Measurements from ENCODE around the gene POTEC. TPM values are rescaled to one million over a fixed set of nuclear protein-coding genes. Genes with fewer than 3 reads are reported as not detected.

Gene POTEC
- not detected in 2 replicates for total RNA-seq

DNA sequence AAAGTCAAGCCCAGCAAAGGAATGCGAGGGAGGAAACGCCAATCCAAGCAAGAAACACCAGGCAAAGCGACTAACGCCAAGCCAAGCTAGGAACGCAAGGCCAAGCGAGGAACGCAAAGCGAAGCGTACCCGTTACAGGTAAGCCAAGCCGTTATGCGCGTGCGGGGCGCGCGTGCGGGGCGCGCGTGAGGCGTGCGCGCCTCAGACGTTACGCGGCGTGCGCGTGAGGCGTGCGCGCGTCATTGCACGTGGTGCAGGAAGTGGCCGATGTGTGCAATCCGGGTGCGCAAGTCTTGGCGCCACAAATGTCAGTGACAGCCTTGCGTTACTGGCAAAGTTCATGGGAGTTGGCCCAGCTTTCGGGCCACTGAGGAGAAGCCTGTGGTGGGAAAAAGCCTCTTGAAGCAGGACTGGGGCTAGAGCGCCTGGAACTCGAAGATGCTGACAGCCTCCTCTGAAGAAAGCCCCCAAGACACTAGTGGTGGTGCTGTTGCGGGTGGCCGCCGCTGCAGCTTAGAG is at the start of gene POTEC:
POTEC (minus strand) TSS at position 155 of the 519 bp plus-strand sequence. CDS start 454 bp downstream, outside the sequence.

Other genes starting within 250 kb of the POTEC start
- under 0.01 TPM in 1 of 2 replicates, not detected in the other for gene ANKRD30B, start 204.6 kb upstream of the POTEC start, total RNA-seq